ENCODE results near the gene WDFY3. TPM values are rescaled to one million over a fixed set of nuclear protein-coding genes. Genes with fewer than 3 reads are reported as not detected.

WDFY3 gene
- polyA plus RNA-seq, 1 of the 3 experiments (the other 2 are of a cell fraction), result 13.8 TPM

DNA sequence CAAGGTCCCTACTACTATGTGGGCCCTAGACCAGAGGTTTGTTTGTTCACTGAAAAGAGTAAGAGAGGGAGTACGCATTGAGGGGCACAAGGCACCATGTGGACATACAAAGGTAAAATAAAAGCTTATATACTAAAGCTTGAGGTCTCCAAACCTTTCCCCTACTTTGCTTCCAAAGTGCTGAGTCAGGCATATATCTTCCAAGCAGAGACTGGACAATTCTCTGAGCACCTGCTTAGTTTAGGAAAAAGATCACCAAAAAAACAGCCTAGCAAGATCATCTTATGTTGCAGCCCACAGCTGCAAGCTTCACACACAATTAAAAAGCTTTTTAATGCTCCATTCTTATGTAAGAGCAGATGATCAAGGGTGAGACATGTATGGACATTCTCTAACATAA is 119.5 kb downstream of the WDFY3 start:
- H3K9me2 ChIP-seq, result no peaks in the 10 kb centered on the region
- WGBS (ENCODE audit: low lambda C conversion rate), result 93% methylated on average over 1 of the region's 1 CpG
- no peak overlapping the region for H2AFZ ChIP-seq (ENCODE audit: low read depth)
- DNase-seq, result no peak
- no peaks in the 10 kb centered on the region for H4K20me1 ChIP-seq (ENCODE audit: insufficient read depth)
- H3K4me3 ChIP-seq (ENCODE audit: low read depth in 2 of 2, low read length in 1 of 2), result no peak overlapping the region
- CTCF ChIA-PET, result interaction anchor here (0.9 kb wide), 1 partner anchor 48 kb away, joined by 3 read pairs; no protein-coding TSS in a partner anchor
- no peak overlapping the region for H3K4me2 ChIP-seq
- no peak for TF ChIP-seq CTCF (IDR thresholded peaks at IDR 0.05)
- TF ChIP-seq RCOR1 (IDR thresholded peaks at IDR 0.05; ENCODE audit: low read length), result no peak
- no peak for TF ChIP-seq RXRA (IDR thresholded peaks at IDR 0.05; ENCODE audit: borderline replicate concordance, low read depth)
- no peak for TF ChIP-seq MXI1 (IDR thresholded peaks at IDR 0.05; ENCODE audit: low read depth, low read length)
- no peak for TF ChIP-seq SIN3A (IDR thresholded peaks at IDR 0.05; ENCODE audit: borderline replicate concordance, low read depth, low read length)
- no peak for TF ChIP-seq TAF1 (IDR thresholded peaks at IDR 0.05; ENCODE audit: borderline replicate concordance, low read depth, low read length)
- TF ChIP-seq TEAD4 (IDR thresholded peaks at IDR 0.05; ENCODE audit: borderline replicate concordance, insufficient read depth), result no peak
- TF ChIP-seq PBX3 (IDR thresholded peaks at IDR 0.05), result no peak
- TF ChIP-seq NRF1 (IDR thresholded peaks at IDR 0.05; ENCODE audit: low read depth, low read length), result no peak
- TF ChIP-seq, protein P1, sequence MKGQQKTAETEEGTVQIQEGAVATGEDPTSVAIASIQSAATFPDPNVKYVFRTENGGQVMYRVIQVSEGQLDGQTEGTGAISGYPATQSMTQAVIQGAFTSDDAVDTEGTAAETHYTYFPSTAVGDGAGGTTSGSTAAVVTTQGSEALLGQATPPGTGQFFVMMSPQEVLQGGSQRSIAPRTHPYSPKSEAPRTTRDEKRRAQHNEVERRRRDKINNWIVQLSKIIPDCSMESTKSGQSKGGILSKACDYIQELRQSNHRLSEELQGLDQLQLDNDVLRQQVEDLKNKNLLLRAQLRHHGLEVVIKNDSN (IDR thresholded peaks at IDR 0.05; ENCODE audit: borderline replicate concordance, low read depth), result no peak
- no peak for TF ChIP-seq RAD21 (IDR thresholded peaks at IDR 0.05; ENCODE audit: low read length)
- no peak for TF ChIP-seq FOSL2 (IDR thresholded peaks at IDR 0.05; ENCODE audit: borderline replicate concordance, low read depth)
- no peak for TF ChIP-seq ZBTB33 (IDR thresholded peaks at IDR 0.05; ENCODE audit: borderline replicate concordance, low read depth)
- TF ChIP-seq JUND (IDR thresholded peaks at IDR 0.05), result no peak
- TF ChIP-seq EZH2phosphoT487 (IDR thresholded peaks at IDR 0.05; ENCODE audit: borderline replicate concordance, low read depth), result no peak
- TF ChIP-seq CHD2 (IDR thresholded peaks at IDR 0.05; ENCODE audit: low read length, partially characterized antibody), result no peak
- TF ChIP-seq GATA2 (CRISPR knock-in tag; IDR thresholded peaks at IDR 0.05), result no peak
- TF ChIP-seq GABPA (IDR thresholded peaks at IDR 0.05; ENCODE audit: low read depth), result no peak
- TF ChIP-seq, protein P2, sequence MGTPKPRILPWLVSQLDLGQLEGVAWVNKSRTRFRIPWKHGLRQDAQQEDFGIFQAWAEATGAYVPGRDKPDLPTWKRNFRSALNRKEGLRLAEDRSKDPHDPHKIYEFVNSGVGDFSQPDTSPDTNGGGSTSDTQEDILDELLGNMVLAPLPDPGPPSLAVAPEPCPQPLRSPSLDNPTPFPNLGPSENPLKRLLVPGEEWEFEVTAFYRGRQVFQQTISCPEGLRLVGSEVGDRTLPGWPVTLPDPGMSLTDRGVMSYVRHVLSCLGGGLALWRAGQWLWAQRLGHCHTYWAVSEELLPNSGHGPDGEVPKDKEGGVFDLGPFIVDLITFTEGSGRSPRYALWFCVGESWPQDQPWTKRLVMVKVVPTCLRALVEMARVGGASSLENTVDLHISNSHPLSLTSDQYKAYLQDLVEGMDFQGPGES (IDR thresholded peaks at IDR 0.05; ENCODE audit: low read depth, low read length), result no peak
- H3K4me1 ChIP-seq (ENCODE audit: control insufficient read depth in 1 of 2, insufficient read depth in 2 of 2, low read depth in 1 of 2, low read length in 1 of 2), result no peaks in the 10 kb centered on the region
- no peaks in the 10 kb centered on the region for H3F3A ChIP-seq (replicated peaks; ENCODE audit: insufficient read depth)
- POLR2A ChIA-PET, result no interaction called here
- H3K27ac ChIP-seq (ENCODE audit: low read depth in 2 of 2, low read length in 1 of 2), result no peak overlapping the region
- H3K27me3 ChIP-seq (ENCODE audit: insufficient read depth), result no peaks in the 10 kb centered on the region
- H3K9me3 ChIP-seq, result no peaks in the 10 kb centered on the region
- 0 out of 2 replicates have a peak, but pooled peaks cover 6% of the 10 kb centered on the region for H3K79me2 ChIP-seq (ENCODE audit: insufficient read depth)
- H3K36me3 ChIP-seq (replicated peaks in 1 of 2; ENCODE audit: control insufficient read depth in 1 of 2, insufficient read depth in 2 of 2, low read length in 1 of 2), result peaks cover 30 to 35% of the 10 kb centered on the region in 2 experiments
- no peak overlapping the region for H3K9ac ChIP-seq

Measured in SK-N-SH (cell line).